SK-N-SH treated with all-trans-retinoic acid at 6 μM for 48 hours (cell line): ENCODE results near the gene TFRC.

ENCODE experiments used
- ATAC-seq: fragments of 200-7000 bp; cut with Tn5 transposase; 3 replicates; pipeline ENCODE4 v1.9.1; 2020; ENCODE audit warnings: mild to moderate bottlenecking, moderate library complexity
- ARNTL ChIP-seq: fragments of 450-650 bp; formaldehyde crosslinking; IDR thresholded peaks from 2 replicates; pipeline ENCODE4 v1.5.0; 2020; ENCODE audit warnings: low read depth, mild to moderate bottlenecking, moderate library complexity, borderline replicate concordance
- BACH2 ChIP-seq: fragments of 250-450 bp; sonication (Bioruptor Pico); IDR thresholded peaks from 2 replicates; pipeline ENCODE4 v1.9.0; 2021; ENCODE audit warnings: mild to moderate bottlenecking, borderline replicate concordance
- CSDC2 ChIP-seq: fragments of 250-450 bp; sonication (Bioruptor Pico); IDR thresholded peaks from 2 replicates; pipeline ENCODE4 v1.5.0; 2020; ENCODE audit warnings: mild to moderate bottlenecking, moderate library complexity
- ESRRG ChIP-seq: fragments of 250-450 bp; sonication (Bioruptor Pico); IDR thresholded peaks from 2 replicates; pipeline ENCODE4 v1.6.1; 2021; ENCODE audit warnings: mild to moderate bottlenecking
- GLIS3 ChIP-seq: fragments of 250-450 bp; sonication (Bioruptor Pico); IDR thresholded peaks from 2 replicates; pipeline ENCODE4 v1.5.0; 2020; ENCODE audit warnings: mild to moderate bottlenecking, moderate library complexity
- ISL1 ChIP-seq: fragments of 250-450 bp; sonication (Bioruptor Pico); IDR thresholded peaks from 2 replicates; pipeline ENCODE4 v2.1.2; 2022; ENCODE audit warnings: mild to moderate bottlenecking, moderate library complexity
- OSR1 ChIP-seq: fragments of 250-450 bp; sonication (Bioruptor Pico); IDR thresholded peaks from 2 replicates; pipeline ENCODE4 v1.8.0; 2022; ENCODE audit warnings: moderate library complexity, mild to moderate bottlenecking, inconsistent platforms
- PPARA ChIP-seq: fragments of 250-450 bp; sonication (Bioruptor Pico); IDR thresholded peaks from 2 replicates; pipeline ENCODE4 v1.5.0; 2020; ENCODE audit warnings: mild to moderate bottlenecking, borderline replicate concordance
- RARB ChIP-seq: fragments of 250-450 bp; sonication (Bioruptor Pico); IDR thresholded peaks from 2 replicates; pipeline ENCODE4 v1.8.0; 2021; ENCODE audit warnings: mild to moderate bottlenecking, moderate library complexity
- TCF4 ChIP-seq: fragments of 250-450 bp; sonication (Bioruptor Pico); IDR thresholded peaks from 2 replicates; pipeline ENCODE4 v1.8.0; 2021; ENCODE audit warnings: mild to moderate bottlenecking, moderate library complexity, borderline replicate concordance
- TOX ChIP-seq: fragments of 250-450 bp; sonication (Bioruptor Pico); IDR thresholded peaks from 2 replicates; pipeline ENCODE4 v1.8.0; 2021; ENCODE audit warnings: mild to moderate bottlenecking, moderate library complexity, borderline replicate concordance
- ZFP3 ChIP-seq: fragments of 250-450 bp; sonication (Bioruptor Pico); IDR thresholded peaks from 2 replicates; pipeline ENCODE4 v1.5.0; 2020; ENCODE audit warnings: mild to moderate bottlenecking, moderate library complexity
- ZFP30 ChIP-seq: fragments of 450-650 bp; formaldehyde crosslinking; IDR thresholded peaks from 2 replicates; pipeline ENCODE4 v1.5.0; 2022; ENCODE audit warnings: mild to moderate bottlenecking, moderate library complexity
- ZNF565 ChIP-seq: fragments of 450-650 bp; formaldehyde crosslinking; conservative IDR thresholded peaks from 2 replicates; pipeline ENCODE4 v1.5.0; 2020; ENCODE audit warnings: low read depth, mild to moderate bottlenecking, moderate library complexity
- ZNF70 ChIP-seq: fragments of 450-650 bp; formaldehyde crosslinking; IDR thresholded peaks from 2 replicates; pipeline ENCODE4 v1.5.0; 2020; ENCODE audit warnings: mild to moderate bottlenecking, moderate library complexity
- ZNF8 ChIP-seq: fragments of 450-650 bp; formaldehyde crosslinking; IDR thresholded peaks from 2 replicates; pipeline ENCODE4 v1.5.0; 2020; ENCODE audit warnings: mild to moderate bottlenecking, moderate library complexity
- TF ChIP-seq, protein P1 (sequence below): fragments of 250-450 bp; sonication (Bioruptor Pico); IDR thresholded peaks from 2 replicates; pipeline ENCODE4 v1.5.1; 2020; ENCODE audit warnings: low read depth, mild to moderate bottlenecking, moderate library complexity
- TF ChIP-seq, protein P2 (sequence below): fragments of 250-450 bp; sonication (Bioruptor Pico); IDR thresholded peaks from 2 replicates; pipeline ENCODE4 v1.8.0; 2020; ENCODE audit warnings: mild to moderate bottlenecking, moderate library complexity, borderline replicate concordance
- TF ChIP-seq, protein P3 (sequence below): fragments of 250-450 bp; sonication (Bioruptor Pico); IDR thresholded peaks from 2 replicates; pipeline ENCODE4 v1.5.1; 2021; ENCODE audit warnings: mild to moderate bottlenecking, moderate library complexity
- TF ChIP-seq, protein P4 (sequence below): fragments of 250-450 bp; sonication (Bioruptor Pico); IDR thresholded peaks from 2 replicates; pipeline ENCODE4 v1.5.0; 2020; ENCODE audit warnings: mild to moderate bottlenecking, moderate library complexity
- TF ChIP-seq, protein P5 (sequence below): fragments of 250-450 bp; sonication (Bioruptor Pico); IDR thresholded peaks from 2 replicates; pipeline ENCODE4 v1.8.0; 2021; ENCODE audit warnings: low read depth, mild to moderate bottlenecking, moderate library complexity, borderline replicate concordance

Gene TFRC

DNA sequence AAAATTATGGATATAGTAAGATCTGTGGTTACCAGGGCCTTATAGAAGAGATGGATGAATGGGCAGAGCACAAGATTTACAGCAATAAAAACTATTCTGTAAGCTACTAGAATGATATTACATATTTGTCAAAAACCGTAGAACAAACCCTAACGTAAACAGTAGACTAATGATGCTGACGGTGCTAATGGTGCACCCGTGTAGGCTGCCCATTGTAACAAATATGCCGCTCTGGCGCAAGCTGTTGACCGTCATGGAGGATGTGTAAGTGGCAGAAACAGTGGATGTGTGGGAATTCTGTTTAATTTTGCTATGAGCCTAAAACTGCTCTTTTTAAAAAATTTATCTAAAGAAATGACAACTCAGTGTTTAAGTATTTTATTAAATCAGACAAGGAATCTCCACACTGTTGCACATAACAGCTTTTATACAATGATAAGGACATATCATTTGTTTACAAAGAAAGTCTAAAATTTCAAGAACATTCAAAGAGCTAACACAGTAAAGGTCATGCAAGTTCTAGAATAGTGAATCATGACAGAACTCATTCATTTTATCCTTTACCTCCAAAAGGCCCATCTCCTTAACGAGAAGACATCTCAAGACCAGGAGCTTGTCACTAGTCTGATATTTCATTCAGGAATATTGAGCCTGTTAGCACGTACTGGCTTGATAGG is 32.8 kb downstream of the TFRC start:
- no peak for TF ChIP-seq RARB
- TF ChIP-seq ZNF70 (CRISPR knock-in tag) = no peak
- TF ChIP-seq CSDC2 = no peak
- TF ChIP-seq, protein P1, sequence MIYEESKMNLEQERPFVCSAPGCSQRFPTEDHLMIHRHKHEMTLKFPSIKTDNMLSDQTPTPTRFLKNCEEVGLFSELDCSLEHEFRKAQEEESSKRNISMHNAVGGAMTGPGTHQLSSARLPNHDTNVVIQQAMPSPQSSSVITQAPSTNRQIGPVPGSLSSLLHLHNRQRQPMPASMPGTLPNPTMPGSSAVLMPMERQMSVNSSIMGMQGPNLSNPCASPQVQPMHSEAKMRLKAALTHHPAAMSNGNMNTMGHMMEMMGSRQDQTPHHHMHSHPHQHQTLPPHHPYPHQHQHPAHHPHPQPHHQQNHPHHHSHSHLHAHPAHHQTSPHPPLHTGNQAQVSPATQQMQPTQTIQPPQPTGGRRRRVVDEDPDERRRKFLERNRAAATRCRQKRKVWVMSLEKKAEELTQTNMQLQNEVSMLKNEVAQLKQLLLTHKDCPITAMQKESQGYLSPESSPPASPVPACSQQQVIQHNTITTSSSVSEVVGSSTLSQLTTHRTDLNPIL = no peak
- TF ChIP-seq, protein P2, sequence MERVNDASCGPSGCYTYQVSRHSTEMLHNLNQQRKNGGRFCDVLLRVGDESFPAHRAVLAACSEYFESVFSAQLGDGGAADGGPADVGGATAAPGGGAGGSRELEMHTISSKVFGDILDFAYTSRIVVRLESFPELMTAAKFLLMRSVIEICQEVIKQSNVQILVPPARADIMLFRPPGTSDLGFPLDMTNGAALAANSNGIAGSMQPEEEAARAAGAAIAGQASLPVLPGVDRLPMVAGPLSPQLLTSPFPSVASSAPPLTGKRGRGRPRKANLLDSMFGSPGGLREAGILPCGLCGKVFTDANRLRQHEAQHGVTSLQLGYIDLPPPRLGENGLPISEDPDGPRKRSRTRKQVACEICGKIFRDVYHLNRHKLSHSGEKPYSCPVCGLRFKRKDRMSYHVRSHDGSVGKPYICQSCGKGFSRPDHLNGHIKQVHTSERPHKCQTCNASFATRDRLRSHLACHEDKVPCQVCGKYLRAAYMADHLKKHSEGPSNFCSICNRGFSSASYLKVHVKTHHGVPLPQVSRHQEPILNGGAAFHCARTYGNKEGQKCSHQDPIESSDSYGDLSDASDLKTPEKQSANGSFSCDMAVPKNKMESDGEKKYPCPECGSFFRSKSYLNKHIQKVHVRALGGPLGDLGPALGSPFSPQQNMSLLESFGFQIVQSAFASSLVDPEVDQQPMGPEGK (CRISPR knock-in tag) = no peak
- TF ChIP-seq GLIS3 (CRISPR knock-in tag) = no peak
- ATAC-seq = no peak

DNA sequence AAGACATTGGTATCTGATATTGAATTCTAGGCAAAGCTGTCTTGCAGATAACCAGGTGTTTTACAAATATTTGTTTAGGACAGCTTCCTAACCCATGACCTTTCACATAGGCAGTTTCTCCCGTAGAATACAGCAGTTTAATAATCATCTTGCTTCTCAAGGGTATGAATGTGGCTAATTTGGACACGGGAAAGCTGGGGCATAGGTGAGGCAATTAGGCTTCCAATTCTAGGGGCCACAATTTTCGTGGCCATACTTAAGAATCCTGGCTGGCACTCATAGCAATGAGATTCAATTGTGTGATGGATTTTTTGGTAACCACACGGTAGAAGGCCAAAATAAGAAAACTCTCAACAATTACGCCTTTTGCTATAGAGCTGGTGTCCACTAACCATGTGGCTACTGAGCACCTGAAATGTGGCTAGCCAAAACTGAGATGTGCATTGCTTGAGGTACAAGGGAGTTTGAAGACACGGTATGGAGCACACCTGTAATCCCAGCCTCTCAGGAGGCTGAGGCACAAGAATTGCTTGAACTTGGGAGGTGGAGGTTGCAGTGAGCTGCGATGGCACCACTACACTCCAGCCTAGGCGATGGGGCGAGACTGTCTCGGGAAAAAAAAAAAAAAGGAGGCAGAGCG is 34.4 kb downstream of the TFRC start:
- no peak for ATAC-seq
- TF ChIP-seq OSR1 (CRISPR knock-in tag) = no peak
- TF ChIP-seq TOX (CRISPR knock-in tag) = no peak
- TF ChIP-seq, protein P3, sequence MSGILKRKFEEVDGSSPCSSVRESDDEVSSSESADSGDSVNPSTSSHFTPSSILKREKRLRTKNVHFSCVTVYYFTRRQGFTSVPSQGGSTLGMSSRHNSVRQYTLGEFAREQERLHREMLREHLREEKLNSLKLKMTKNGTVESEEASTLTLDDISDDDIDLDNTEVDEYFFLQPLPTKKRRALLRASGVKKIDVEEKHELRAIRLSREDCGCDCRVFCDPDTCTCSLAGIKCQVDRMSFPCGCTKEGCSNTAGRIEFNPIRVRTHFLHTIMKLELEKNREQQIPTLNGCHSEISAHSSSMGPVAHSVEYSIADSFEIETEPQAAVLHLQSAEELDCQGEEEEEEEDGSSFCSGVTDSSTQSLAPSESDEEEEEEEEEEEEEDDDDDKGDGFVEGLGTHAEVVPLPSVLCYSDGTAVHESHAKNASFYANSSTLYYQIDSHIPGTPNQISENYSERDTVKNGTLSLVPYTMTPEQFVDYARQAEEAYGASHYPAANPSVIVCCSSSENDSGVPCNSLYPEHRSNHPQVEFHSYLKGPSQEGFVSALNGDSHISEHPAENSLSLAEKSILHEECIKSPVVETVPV (CRISPR knock-in tag) = no peak
- TF ChIP-seq ESRRG (CRISPR knock-in tag) = no peak
- TF ChIP-seq, protein P4, sequence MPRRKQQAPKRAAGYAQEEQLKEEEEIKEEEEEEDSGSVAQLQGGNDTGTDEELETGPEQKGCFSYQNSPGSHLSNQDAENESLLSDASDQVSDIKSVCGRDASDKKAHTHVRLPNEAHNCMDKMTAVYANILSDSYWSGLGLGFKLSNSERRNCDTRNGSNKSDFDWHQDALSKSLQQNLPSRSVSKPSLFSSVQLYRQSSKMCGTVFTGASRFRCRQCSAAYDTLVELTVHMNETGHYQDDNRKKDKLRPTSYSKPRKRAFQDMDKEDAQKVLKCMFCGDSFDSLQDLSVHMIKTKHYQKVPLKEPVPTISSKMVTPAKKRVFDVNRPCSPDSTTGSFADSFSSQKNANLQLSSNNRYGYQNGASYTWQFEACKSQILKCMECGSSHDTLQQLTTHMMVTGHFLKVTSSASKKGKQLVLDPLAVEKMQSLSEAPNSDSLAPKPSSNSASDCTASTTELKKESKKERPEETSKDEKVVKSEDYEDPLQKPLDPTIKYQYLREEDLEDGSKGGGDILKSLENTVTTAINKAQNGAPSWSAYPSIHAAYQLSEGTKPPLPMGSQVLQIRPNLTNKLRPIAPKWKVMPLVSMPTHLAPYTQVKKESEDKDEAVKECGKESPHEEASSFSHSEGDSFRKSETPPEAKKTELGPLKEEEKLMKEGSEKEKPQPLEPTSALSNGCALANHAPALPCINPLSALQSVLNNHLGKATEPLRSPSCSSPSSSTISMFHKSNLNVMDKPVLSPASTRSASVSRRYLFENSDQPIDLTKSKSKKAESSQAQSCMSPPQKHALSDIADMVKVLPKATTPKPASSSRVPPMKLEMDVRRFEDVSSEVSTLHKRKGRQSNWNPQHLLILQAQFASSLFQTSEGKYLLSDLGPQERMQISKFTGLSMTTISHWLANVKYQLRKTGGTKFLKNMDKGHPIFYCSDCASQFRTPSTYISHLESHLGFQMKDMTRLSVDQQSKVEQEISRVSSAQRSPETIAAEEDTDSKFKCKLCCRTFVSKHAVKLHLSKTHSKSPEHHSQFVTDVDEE (CRISPR knock-in tag) = no peak
- no peak for TF ChIP-seq ZFP3 (CRISPR knock-in tag)
- TF ChIP-seq GLIS3 (CRISPR knock-in tag) = no peak
- no peak for TF ChIP-seq ZFP30 (CRISPR knock-in tag)
- TF ChIP-seq RARB = no peak
- TF ChIP-seq PPARA = no peak
- no peak for TF ChIP-seq TCF4
- no peak for TF ChIP-seq ISL1
- no peak for TF ChIP-seq ZNF565
- TF ChIP-seq BACH2 (CRISPR knock-in tag) = no peak
- TF ChIP-seq, protein P1 = no peak
- TF ChIP-seq ZNF70 (CRISPR knock-in tag) = no peak
- TF ChIP-seq, all 23 proteins: peak for 0

DNA sequence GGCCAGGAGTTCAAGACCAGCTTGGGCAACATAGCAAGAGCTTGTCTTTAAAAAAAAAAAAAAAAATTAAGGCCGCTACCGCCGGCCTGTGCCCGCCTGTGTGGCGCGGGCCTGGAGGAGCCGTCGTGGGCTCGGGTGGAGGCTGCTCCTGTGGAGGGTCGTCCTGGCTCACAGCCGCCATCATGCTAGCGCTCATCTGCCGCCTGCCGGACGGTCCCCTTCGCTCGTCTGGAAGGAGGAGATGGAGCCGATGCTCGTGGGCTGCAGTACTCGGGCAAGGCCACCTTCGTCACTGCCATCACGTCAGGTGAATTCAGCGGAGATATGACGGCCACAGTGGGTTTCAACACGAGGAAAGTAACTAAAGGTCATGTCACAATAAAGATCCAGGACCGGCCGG is 37.4 kb downstream of the TFRC start:
- no peak for ATAC-seq
- TF ChIP-seq ISL1 (no peak), OSR1 (CRISPR knock-in tag) (no peak), ZNF8 (CRISPR knock-in tag) (no peak), CSDC2 (no peak), RARB (no peak)

DNA sequence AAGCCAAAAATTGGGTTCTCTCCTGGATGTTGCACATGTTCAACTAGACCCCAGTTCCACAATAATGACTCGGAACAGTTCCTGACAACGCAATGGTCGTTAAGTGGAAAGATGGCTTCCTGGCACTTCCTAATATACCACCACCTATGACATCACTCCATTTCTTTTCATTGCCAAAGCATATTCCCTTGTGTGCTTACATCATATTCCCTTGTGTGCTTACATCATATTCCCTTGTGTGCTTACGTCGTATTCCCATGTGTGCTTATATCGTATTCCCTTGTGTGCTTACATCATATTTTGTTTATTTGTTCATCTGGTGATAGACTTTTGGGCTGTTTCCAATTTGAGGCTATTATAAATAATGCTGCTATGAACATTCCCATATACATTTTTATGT is 39.2 kb downstream of the TFRC start:
- no peak for ATAC-seq
- no peak for TF ChIP-seq OSR1 (CRISPR knock-in tag)
- TF ChIP-seq PPARA = no peak
- no peak for TF ChIP-seq ZNF565
- no peak for TF ChIP-seq ESRRG (CRISPR knock-in tag)
- TF ChIP-seq ISL1 = no peak
- no peak for TF ChIP-seq TOX (CRISPR knock-in tag)
- TF ChIP-seq RARB = no peak
- TF ChIP-seq, protein P5, sequence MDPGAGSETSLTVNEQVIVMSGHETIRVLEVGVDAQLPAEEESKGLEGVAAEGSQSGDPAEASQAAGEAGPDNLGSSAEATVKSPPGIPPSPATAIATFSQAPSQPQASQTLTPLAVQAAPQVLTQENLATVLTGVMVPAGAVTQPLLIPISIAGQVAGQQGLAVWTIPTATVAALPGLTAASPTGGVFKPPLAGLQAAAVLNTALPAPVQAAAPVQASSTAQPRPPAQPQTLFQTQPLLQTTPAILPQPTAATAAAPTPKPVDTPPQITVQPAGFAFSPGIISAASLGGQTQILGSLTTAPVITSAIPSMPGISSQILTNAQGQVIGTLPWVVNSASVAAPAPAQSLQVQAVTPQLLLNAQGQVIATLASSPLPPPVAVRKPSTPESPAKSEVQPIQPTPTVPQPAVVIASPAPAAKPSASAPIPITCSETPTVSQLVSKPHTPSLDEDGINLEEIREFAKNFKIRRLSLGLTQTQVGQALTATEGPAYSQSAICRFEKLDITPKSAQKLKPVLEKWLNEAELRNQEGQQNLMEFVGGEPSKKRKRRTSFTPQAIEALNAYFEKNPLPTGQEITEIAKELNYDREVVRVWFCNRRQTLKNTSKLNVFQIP = no peak
- TF ChIP-seq ARNTL (CRISPR knock-in tag) = no peak
- no peak for TF ChIP-seq CSDC2
- TF ChIP-seq, protein P2 (CRISPR knock-in tag) = no peak
- no peak for TF ChIP-seq TCF4
- no peak for TF ChIP-seq BACH2 (CRISPR knock-in tag)
